GM12874 (cell line): ENCODE data around the gene OR6C68.

Source experiments
- CTCF ChIP-seq: IDR thresholded peaks from 2 replicates; pipeline ENCODE4 v1.5.1; 2011; ENCODE audit warnings: low read depth, mild to moderate bottlenecking, control low read depth, low read length, moderate library complexity; ENCODE audit not compliant: insufficient read depth

OR6C68 gene

GRCh38 chr12:55492078-55492477 lies at the start of gene OR6C68:
Gene OR6C68, plus strand, starts transcription at chr12:55492378. Its CDS starts 0 bp downstream, at chr12:55492378.
- no peak for TF ChIP-seq CTCF

- no peak for TF ChIP-seq CTCF
Observed at GRCh38 chr12:55443776-55444175, 48.4 kb upstream of the OR6C68 start, which contains the start of gene OR6C2. Gene OR6C2, plus strand, starts transcription at chr12:55444076. Its CDS starts 8,138 bp downstream, at chr12:55452214.

- no peak for TF ChIP-seq CTCF
Observed at GRCh38 chr12:55445357-55445756, 46.8 kb upstream of the OR6C68 start.

GRCh38 chr12:55446326-55446725 lies 45.9 kb upstream of the OR6C68 start:
- no peak for TF ChIP-seq CTCF

GRCh38 chr12:55448825-55449224 lies 43.4 kb upstream of the OR6C68 start:
- TF ChIP-seq CTCF: no peak

- no peak for TF ChIP-seq CTCF
Observed at GRCh38 chr12:55467836-55468235, 24.3 kb upstream of the OR6C68 start.

- no peak for TF ChIP-seq CTCF
Observed at GRCh38 chr12:55469291-55469690, 22.9 kb upstream of the OR6C68 start.

GRCh38 chr12:55470088-55470829 lies 21.9 kb upstream of the OR6C68 start, which contains the start of gene OR6C70:
Gene OR6C70, minus strand, starts transcription at chr12:55470138. Its CDS starts 0 bp downstream, at chr12:55470138.
- no peak for TF ChIP-seq CTCF
